ENCODE measurements around the gene PSENEN.

Gene PSENEN
- long read RNA-seq, donor 1, transcript PSENEN-202 (4 exons, 1,661 nt) = major isoform, 37 of 63 reads
- long read RNA-seq, donor 1, transcript PSENEN-203 (3 exons, 833 nt) = minor isoform, 5 of 63 reads
- long read RNA-seq, donor 1, partial matches to known transcripts = 0 of 63 reads
- long read RNA-seq, donor 1, other reads (novel, unspliced or antisense) = 20 of 63 reads
- long read RNA-seq, donor 2, transcript PSENEN-202 (4 exons, 1,661 nt) = major isoform, 16 of 33 reads
- long read RNA-seq, donor 2, partial matches to known transcripts = 5 of 33 reads
- long read RNA-seq, donor 2, other reads (novel, unspliced or antisense) = 7 of 33 reads
- long read RNA-seq, donor 3, transcript PSENEN-202 (4 exons, 1,661 nt) = major isoform, 15 of 25 reads
- long read RNA-seq, donor 3, partial matches to known transcripts = 0 of 25 reads
- long read RNA-seq, donor 3, other reads (novel, unspliced or antisense) = 6 of 25 reads
- long read RNA-seq, donor 4, transcript PSENEN-202 (4 exons, 1,661 nt) = major isoform, 26 of 47 reads
- long read RNA-seq, donor 4, partial matches to known transcripts = 7 of 47 reads
- long read RNA-seq, donor 4, other reads (novel, unspliced or antisense) = 12 of 47 reads
- long read RNA-seq, donor 5, transcript PSENEN-202 (4 exons, 1,661 nt) = major isoform, 33 of 52 reads
- long read RNA-seq, donor 5, transcript PSENEN-203 (3 exons, 833 nt) = minor isoform, 7 of 52 reads
- long read RNA-seq, donor 5, partial matches to known transcripts = 11 of 52 reads
- long read RNA-seq, donor 5, other reads (novel, unspliced or antisense) = 0 of 52 reads
- long read RNA-seq, donor 6, transcript PSENEN-202 (4 exons, 1,661 nt) = major isoform, 7 of 29 reads
- long read RNA-seq, donor 6, partial matches to known transcripts = 5 of 29 reads
- long read RNA-seq, donor 6, other reads (novel, unspliced or antisense) = 11 of 29 reads
- long read RNA-seq, donor 7 = 0 reads
- long read RNA-seq, donor 8, transcript PSENEN-202 (4 exons, 1,661 nt) = major isoform, 26 of 46 reads
- long read RNA-seq, donor 8, partial matches to known transcripts = 7 of 46 reads
- long read RNA-seq, donor 8, other reads (novel, unspliced or antisense) = 11 of 46 reads

GRCh38 chr19:35745328-35746086, at the start of gene PSENEN, which contains the start of gene U2AF1L4:
Gene PSENEN, plus strand, starts transcription at chr19:35745651. Its CDS starts 280 bp downstream, at chr19:35745931.
Gene U2AF1L4, minus strand, starts transcription at chr19:35745418. Its CDS starts 27 bp downstream, at chr19:35745391.
- DNase-seq = peak; percentile 82

DNA sequence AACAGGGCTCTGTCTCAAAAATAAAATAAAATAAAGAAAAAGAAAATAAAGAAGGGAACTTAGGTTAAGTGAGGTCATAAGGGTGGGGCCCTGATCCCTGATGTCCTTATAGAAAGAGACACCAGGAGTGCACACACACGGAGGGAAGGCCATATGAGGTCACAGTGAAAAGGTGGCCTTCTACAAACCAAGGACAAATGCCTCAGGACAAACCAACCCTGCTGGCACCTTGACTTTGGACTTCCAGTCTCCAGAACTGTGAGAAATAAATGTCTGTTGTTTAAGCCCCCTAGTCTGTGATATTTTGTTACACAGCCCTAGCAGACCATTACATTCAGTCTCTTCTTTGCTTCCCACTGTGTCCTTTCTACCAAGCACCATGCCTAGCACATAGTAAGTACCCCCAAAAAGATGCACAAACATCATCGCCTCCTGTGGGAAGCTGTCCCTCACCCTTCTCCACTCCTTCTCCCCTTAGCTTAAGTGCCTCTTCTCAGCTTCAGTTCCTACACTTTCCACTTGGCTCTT, 49.5 kb upstream of the PSENEN start:
- DNase-seq = no peak

DNA sequence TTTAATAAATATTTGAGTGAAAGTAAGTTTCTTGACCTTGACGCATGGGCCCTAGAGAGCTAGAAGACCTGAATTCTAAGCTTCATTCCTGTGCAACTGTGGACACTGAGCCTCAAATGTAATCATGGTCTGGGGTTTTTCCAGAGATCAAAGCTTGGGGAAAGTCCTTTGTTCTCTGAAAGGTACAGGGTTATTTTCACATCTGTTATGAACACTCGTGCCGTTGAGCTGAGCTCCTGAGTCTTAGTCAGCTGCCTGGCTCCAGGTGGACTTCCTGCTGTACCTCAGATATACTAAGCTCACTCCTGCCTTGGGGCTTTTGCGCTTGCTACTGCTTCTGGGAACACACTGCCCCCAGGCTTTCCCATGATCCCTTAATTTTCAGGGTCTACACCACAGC, 48.6 kb upstream of the PSENEN start:
- no peak for DNase-seq

GRCh38 chr19:35702223-35703012, 43.0 kb upstream of the PSENEN start:
- DNase-seq = peak; percentile 92

DNA sequence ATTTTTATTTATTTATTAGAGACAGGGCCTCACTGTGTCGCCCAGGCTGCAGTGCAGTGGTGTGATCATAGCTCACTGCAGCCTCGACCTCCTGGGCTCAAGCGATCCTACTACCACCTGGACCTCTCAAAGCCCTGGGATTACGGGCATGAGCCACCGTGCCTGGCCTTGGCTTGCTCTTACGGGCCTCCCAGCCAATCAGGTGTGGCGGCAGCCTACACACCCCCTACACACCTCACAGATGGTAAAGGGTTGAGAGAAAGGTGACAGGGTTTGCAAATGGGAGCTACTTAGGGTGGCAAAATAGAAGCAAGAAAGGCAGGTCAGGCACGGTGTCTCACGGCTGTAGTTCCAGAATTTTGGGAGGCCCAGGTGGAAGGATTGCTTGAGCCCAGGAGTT, 42.1 kb upstream of the PSENEN start:
- no peak for DNase-seq

DNA sequence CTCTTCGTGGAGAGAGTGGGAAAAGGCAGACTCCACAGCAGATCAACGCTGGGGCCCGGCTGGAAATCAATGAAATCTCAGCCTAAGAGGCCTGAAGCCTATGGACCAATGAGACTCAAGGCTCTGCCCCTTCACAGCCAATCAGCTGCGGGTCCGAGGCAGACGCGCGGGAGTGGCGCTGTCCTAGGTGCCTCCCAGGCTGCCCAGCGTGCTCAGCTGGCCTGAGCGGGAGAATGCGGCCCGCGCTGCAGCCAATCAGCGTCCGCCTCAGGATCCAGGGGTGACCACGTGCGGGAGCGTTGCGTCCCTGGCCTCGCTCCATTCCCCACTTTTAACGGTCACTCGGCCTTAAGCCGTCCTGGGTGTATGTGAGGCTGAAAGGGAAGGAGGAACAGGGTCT, 41.2 kb upstream of the PSENEN start, which contains the start of gene ZBTB32:
TSS of gene ZBTB32 (plus strand) at position 341 of the 400 bp plus-strand sequence. CDS start 10,069 bp downstream, outside the sequence.
- DNase-seq = no peak

DNA sequence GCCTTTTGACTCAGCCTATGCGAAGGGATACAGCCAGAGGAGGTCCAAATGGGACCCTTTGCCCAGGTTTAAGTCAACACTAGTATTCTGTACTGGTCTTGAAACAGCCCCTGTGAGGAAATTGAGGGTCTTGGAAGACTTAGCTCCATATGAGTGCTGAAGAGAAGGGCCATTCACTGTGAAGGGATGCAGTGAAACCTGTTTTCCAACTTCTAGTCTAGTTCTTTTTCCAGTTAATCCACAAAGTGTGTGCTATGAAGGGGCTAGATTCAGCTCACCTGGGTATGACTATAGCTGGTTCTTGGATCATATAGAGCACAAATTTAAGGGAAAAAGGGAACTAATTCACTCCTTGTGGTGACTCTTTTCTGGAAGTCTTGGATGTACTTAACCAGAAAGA, 37.1 kb upstream of the PSENEN start:
- no peak for DNase-seq

DNA sequence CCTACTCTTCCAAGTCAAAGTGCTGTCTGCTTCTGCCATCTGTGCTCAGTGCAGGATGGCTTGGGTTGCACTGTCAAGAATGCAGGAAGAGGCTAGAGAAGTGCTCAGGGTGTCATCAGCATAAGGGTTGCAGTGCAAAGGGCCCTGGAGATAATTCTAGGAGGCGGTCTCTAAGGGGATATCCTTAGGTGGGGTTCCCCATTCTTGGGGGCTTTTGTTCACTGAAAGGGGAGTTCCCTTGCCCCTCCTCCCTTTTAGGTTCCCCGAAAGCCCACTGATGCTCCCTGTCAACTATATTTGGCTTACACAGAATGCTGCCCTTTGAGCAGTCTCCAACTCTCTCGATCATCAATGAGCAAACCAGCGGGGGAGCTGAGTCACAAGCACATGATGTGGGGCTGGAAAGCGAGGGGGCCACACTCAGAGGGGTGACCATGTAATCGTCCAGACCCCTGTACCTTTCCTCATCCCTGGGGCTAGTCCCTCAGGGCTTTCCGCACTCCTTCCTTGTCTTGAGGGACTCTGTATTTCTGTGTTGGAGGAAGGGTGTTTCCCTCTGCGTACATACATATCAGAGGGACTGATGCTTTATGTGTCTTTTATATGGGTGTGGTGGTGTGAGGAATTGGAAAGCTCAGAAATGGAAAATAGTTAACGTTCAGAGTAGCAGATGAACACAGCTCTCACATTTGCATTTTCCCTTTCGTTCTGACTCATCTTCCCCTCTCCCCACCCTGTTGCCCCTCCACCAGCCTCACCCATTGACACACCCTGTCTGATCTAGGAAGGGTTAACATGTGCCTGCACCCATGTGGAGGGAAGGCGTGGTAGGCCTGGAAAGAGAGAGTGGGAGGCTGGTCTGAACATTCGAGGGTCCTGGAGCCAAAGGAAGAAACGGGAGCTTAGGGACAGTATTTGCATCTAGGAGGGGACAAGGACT, 34.4 kb upstream of the PSENEN start:
- no peak for DNase-seq

DNA sequence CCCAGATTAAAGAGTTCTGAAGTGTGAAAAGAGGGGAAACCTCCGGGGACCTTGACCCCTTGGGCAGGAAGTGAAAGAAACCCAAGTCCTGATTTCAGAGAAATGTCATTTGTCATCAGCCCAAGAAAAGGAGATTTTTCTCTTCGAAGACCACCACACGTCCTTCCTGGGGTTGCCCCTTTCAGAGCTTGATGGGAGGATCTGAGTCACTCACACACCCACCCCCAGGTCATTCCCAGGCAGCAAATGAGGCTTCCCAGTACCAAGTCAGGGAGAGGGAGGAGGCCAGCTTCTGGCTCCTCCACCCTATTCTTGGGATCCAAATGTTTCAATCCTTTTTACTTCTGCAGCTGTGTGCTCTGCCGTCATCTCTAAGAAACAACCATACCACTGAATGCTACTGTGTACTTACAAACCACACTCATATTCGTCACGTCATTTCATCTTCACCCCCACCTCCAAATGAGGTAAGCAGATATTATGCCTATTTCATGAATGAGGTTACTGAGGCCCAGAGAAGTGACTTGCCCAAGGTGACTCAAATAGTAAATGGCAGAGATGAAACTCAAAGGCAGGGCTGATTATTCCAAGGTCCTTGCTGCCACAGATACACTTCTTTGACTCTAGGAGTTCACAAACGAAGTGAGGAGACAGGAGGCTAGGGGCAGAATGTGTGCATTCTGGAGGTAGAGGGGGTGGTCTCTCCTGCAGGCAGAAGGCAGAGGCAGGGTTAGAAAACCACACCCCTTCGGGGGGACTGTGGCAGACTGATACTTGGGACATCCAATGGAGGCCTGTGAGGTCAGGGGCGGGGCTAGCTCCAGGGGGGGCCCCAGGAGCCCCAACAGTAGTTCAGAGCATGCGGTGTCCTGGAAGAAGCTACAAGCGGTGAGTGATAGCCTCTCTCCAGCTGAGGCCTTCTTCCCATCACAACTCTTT, 32.6 kb upstream of the PSENEN start:
- no peak for DNase-seq

- no peak for DNase-seq
Observed at GRCh38 chr19:35713506-35713850, 32.0 kb upstream of the PSENEN start.

DNA sequence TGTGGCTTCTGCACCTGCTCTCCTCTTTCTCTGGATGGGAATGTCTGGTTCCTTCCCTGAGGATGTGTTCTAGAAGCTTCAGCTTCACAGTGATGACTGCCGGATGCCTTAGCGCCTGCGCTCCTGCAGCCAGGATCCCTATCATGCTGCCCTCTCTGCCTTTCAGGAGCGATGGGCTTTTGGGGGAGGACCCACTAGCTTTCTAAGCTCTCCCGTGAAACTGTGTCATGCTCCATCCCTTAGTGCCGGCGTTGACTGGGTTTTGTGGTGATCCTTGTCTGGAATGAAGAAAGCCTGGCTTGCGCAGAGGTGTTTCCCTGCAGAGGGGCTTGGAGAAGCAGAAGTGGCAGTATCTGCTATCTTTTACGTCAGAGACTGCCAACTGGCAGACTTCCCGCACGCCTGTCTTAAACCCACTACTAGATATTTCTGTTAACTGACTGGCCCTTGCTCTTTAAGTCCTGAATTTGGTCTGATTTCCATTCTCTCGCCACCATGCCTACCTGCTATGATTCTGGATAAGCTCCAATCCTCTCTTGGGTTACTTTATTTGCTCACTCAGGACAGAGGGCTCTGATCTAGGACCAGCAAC, 31.5 kb upstream of the PSENEN start:
- DNase-seq = no peak

DNA sequence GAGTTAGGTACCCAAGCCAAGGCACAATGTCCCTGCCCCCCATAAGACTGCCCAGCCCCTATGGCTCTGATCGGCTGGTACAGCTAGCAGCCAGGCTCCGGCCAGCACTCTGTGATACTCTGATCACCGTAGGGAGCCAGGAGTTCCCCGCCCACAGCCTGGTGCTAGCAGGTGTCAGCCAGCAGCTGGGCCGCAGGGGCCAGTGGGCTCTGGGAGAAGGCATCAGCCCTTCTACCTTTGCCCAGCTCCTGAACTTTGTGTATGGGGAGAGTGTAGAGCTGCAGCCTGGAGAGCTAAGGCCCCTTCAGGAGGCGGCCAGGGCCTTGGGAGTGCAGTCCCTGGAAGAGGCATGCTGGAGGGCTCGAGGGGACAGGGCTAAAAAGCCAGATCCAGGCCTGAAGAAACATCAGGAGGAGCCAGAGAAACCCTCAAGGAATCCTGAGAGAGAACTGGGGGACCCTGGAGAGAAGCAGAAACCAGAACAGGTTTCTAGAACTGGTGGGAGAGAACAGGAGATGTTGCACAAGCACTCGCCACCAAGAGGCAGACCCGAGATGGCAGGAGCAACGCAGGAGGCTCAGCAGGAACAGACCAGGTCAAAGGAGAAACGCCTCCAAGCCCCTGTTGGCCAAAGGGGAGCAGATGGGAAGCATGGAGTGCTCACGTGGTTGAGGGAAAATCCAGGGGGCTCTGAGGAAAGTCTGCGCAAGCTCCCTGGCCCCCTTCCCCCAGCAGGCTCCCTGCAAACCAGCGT, 30.7 kb upstream of the PSENEN start:
- no peak for DNase-seq

GRCh38 chr19:35715355-35715809, 30.1 kb upstream of the PSENEN start:
- DNase-seq = no peak

DNA sequence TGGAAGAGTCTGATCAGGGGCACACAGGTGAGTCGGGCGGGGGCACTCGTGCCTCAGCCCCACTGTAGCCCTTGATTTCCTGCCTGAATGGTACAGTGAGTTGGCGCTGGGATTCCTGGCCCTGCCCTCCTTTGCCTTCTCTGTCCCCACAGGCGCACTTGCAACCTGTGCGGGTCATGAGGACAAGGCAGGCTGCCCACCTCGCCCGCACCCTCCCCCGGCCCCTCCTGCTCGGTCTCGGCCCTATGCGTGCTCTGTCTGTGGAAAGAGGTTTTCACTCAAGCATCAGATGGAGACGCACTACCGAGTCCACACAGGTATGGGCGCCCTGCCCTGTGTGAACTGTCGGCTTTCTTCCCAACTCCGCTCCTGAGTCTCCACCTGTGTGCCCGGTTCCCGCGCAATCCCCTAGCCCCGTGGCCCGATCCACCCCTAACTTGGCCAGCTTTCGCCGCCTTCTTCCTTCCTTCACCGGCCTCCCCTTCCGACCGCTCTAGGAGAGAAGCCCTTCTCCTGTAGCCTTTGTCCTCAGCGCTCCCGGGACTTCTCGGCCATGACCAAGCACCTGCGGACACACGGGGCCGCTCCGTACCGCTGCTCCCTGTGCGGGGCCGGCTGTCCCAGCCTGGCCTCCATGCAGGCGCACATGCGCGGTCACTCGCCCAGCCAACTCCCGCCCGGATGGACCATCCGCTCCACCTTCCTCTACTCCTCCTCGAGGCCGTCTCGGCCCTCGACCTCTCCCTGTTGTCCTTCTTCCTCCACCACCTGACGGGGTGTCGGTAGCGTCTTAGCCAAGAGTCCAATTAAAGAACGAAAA, 29.3 kb upstream of the PSENEN start:
- DNase-seq = peak; percentile 95

GRCh38 chr19:35716801-35717664, 28.4 kb upstream of the PSENEN start:
- DNase-seq = peak; percentile 96

Measured in right kidney (tissue), 9 donors.